Fibroblast of peridontal ligament (primary cell): ENCODE data around the gene ARHGEF33.

Experiments
- DNase-seq: peaks from one replicate; pipeline ENCODE4 v3.0.0-alpha.2; 2010; ENCODE audit errors: extremely low read depth

ARHGEF33 gene

DNA sequence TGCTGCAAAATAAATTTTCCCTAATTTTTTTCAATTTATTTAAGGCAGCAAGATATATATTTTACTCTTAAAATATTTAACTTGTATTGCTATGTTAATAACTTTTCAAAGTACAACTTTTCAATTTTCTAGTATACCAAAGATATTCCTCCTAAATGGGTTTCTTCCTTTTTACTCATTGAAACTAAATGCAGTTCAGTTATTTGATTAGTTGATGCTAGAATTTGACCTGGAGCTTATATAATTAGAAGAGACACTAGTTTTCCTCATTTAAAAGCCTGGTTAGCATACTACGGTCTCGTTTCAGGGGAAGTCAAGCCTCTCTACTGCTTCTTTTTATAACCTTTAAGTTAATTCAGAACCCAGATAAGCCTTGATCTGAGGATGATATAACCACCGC is at the start of gene ARHGEF33:
Gene ARHGEF33, plus strand, starts transcription at position 301 of the 400 bp plus-strand sequence. CDS start 29,573 bp downstream, outside the sequence.
- DNase-seq = no peak

- DNase-seq = no peak
Measured at GRCh38 chr2:38850045-38850444, 39.6 kb upstream of the ARHGEF33 start.

DNA sequence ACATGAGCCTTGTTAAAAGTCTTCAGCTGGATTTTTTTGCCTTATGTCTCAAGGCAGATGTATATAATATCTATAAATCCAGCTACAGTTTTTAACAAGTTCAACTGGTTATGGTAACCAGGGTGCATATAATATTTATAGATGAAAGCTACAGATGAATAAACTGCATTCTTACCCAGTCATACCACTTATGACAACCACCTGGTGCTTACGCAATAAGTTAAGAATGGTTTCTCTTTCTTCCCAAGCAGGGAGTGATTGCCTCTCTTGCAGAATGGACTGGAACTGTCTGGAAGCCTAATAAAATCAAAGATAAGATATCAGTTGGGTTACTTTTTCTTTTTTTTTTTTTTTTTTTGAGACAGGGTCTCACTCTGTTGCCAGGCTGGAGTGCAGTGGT is 33.5 kb upstream of the ARHGEF33 start:
- peak; percentile 44 for DNase-seq

- no peak for DNase-seq
Measured at GRCh38 chr2:38862476-38862875, 27.2 kb upstream of the ARHGEF33 start.

DNA sequence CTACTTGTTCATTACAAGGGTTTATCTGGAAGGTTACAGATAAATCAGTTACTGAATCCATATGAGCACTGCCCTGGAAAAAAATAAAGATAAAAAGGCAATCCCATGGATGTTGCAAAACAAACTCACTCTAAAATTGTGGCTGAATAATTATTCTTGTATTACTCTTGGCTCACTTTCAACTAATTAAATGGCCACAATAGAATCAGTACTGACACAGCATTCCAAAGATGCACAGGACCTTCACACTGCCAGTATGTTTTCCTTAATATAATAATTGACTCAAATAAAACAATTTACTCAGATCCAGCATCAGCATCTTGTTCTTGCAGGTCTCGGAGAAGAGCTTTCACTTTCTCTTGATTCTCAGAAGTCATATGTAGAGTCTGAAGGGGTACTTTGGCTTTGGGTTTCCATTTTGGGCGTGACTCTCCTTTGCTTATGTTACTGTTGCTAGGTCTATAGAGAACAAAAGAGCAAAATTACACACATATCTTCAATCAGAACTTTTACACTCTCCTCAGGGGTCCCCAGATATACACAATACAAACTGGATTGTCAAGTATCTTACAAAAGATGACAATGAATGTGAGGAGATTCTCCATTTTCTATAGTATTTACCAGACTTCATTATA is 26.5 kb upstream of the ARHGEF33 start:
- peak; percentile 8 for DNase-seq

- DNase-seq = no peak
Measured at GRCh38 chr2:38866773-38867443, 22.8 kb upstream of the ARHGEF33 start.

DNA sequence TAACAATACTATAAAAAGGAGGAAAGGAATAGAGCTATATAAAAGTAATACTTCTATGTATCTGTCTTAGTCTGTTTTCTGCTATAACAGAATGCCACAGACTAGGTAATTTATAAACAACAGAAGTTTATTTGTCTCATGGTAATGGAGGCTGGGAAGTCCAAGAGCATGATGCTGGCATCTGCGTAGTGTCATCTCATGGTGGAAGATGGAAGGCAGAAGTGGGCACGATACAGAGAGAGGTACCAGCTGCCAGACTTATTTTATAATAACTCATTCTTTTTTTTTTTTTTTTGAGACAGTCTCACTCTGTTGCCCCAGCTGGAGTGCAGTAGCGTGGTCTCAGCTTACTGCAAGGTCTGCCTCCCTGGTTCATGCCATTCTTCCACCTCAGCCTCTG is 18.2 kb upstream of the ARHGEF33 start:
- no peak for DNase-seq

DNA sequence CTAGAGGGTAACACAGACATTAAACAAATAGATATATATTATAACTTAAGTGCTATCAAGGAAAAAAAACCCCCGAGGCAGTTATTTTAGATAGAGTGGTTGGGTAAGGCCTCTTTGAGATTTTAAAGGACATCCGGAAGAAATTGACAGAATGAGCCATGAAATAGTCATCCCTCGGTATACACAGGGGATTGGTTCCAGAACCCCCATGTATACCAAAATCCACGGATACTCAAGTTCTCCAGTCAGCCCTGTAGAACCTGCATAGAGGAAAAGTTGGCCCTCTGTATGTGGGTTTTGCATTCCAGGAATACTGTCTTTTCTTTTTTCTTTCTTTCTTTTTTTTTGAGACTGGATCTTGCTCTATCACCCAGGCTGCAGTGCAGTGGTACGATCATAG is 15.9 kb upstream of the ARHGEF33 start:
- no peak for DNase-seq

GRCh38 chr2:38875227-38875575 is 14.5 kb upstream of the ARHGEF33 start:
- no peak for DNase-seq

DNA sequence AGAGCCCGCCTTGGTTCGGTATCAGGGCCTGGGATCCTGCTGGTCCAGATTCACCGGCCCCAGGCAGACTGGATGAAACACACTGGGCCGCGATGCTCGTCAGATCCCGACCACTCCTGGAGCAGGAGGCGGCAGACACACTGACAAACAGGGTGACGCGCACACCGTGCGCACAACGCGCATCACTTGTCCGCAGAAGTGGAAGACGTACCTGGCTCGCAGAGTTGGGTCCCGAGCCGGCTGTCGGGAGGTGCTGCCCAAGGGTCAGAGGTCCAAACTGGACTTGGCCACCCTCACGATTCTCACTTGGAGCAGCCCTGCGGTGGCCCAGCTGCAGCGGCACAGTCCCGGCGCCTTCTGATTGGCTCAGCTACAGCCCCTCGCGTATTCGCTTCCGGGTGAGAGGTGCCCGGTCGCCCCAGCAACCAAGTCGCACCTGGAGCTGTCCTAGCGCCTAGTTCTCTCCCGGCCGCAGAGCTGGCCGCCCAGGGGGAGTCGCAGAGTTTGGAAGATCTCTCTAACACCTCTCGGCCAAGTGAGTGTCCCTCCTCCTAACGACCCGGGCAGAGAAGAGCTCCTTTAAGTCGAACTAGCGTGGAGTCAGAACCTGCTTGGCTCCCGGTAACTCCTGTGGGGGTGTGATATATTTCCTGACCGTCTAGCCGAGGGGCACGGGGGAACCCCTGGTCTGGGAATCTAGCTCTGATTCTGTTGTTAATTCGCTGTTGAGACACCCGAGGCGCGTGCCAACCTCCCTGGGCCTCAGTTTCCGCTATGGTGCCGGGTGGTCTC is 13.9 kb upstream of the ARHGEF33 start, which contains the start of the genes DHX57 and MORN2:
Gene DHX57, minus strand, starts transcription at position 359 of the 792 bp plus-strand sequence. CDS start 7,529 bp downstream, outside the sequence.
Gene MORN2, plus strand, starts transcription at position 401 of the 792 bp plus-strand sequence.
- peak; percentile 72 for DNase-seq

DNA sequence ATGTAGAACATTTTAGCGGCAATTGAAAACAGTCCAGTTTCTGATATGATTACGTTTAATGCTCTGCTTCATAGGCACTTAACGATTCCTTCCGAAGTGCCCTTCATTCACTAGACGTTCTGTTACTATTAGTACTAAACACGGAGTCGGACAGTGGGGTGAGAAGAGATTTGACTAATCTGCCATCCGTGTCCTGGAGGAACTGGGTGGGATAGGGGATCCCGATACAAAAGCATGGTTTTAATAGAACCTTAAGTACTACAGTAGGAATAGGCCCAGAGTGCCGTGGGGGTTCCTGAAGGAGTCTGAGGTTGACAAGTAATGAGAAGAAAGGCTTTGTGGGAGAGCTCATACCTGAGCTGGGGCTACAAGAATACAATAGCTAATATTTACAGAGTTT is 13.3 kb upstream of the ARHGEF33 start:
- DNase-seq = peak; percentile 11

- no peak for DNase-seq
Measured at GRCh38 chr2:38886063-38886462, 3.6 kb upstream of the ARHGEF33 start.

GRCh38 chr2:38887347-38887746 is 2.3 kb upstream of the ARHGEF33 start:
- no peak for DNase-seq

DNA sequence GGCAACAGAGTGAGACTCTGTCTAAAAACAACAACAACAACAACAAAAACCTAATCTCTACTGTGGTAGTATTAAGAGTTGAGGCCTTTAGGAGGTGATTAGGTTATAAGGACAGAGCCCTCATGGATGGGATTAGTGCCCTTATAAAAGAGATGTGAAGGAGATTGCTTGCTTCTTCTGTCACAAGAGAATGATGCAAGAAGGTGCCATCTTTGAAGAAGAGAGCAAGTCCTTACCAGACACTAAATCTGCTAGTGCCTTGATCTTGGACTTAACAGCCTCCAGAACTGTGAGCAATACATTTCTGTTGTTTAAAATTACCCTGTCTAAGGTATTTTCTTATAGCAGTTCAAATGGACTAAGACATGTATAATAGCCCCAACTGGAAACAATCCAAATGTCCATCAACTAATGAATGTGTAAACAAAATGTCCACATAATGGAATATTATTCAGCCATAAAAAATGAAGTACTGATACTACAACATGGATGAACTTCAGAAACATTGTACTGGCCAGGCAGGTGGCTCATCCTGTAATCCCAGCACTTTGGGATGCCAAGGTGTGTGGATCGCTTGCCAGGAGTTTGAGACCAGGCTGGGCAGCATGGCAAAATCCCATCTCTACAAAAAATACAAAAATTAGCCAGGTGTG is 1.6 kb upstream of the ARHGEF33 start:
- no peak for DNase-seq

DNA sequence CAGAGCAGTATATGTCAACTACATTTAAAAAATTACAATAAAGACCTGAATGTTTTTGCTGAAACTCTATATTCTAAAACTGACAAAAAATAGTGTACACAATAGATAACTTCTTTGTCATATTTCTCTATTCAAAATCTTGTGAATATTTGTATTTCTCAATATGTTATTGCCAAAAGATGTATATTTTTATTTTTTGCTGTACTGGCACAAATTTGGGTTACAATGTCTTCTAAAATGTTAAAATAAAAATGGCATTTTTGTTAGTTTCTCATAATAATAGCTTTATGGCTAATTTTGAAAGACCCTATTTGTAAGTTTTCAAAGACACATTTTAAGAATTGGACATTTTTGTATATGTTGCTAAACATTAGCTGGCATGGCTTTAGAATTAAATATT is 630 bp upstream of the ARHGEF33 start:
- no peak for DNase-seq

- DNase-seq = no peak
Measured at GRCh38 chr2:38892819-38893218, 3.1 kb downstream of the ARHGEF33 start.

DNA sequence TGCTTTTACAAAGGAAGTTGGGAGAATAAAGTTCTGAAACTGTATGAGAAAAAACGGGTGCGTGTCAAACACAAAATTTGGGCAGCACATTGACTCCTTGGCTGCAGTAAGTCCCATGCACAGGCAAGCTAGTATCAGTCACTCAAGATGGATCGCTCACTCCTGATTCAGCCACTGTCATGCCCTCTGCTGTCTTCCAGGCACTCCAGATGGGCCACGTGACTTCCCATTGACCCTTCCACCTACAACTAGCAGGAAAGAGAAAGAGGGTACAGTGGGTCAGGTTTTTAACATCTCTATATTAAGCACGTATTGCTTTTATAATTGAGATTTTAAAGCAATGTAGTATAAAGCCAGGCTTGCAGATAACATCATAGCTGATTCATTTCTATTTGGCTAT is 8.6 kb downstream of the ARHGEF33 start:
- no peak for DNase-seq

- no peak for DNase-seq
Measured at GRCh38 chr2:38900726-38901125, 11.1 kb downstream of the ARHGEF33 start.

GRCh38 chr2:38905251-38905650 is 15.6 kb downstream of the ARHGEF33 start:
- no peak for DNase-seq

GRCh38 chr2:38907242-38907641 is 17.6 kb downstream of the ARHGEF33 start:
- DNase-seq = no peak

GRCh38 chr2:38907743-38908562 is 18.3 kb downstream of the ARHGEF33 start:
- no peak for DNase-seq
